SJSA1 (cell line): Measurements from ENCODE around the gene SLC38A1. TPM values are rescaled to one million over a fixed set of nuclear protein-coding genes. Genes with fewer than 3 reads are reported as not detected.

Experiments
- DNase-seq, 2 experiments: peaks; one replicate each; pipeline ENCODE4 v3.0.0-alpha.2; 2015 to 2020; ENCODE audit warnings: low spot score in 2 of 2, low read depth in 1 of 2
- H3K27ac ChIP-seq: fragments of 250-450 bp; sonication (Bioruptor Pico); 2 replicates; pipeline ENCODE4 v1.5.1; 2020; ENCODE audit warnings: mild to moderate bottlenecking, moderate library complexity
- H3K27me3 ChIP-seq: fragments of 250-450 bp; sonication (Bioruptor Pico); replicated peaks from 2 replicates; pipeline ENCODE4 v1.5.1; 2020; ENCODE audit warnings: mild to moderate bottlenecking, moderate library complexity
- H3K36me3 ChIP-seq: fragments of 250-450 bp; sonication (Bioruptor Pico); 2 replicates; pipeline ENCODE4 v1.5.1; 2020; ENCODE audit warnings: mild to moderate bottlenecking
- H3K4me1 ChIP-seq: fragments of 250-450 bp; sonication (Bioruptor Pico); replicated peaks from 2 replicates; pipeline ENCODE4 v1.6.1; 2021; ENCODE audit warnings: mild to moderate bottlenecking
- H3K4me3 ChIP-seq: fragments of 250-450 bp; sonication (Bioruptor Pico); 2 replicates; pipeline ENCODE4 v1.5.1; 2020; ENCODE audit warnings: mild to moderate bottlenecking
- H3K9me3 ChIP-seq: fragments of 250-450 bp; sonication (Bioruptor Pico); replicated peaks from 2 replicates; pipeline ENCODE4 v1.5.1; 2020; ENCODE audit warnings: mild to moderate bottlenecking
- total RNA-seq: library from RNA; depleted of rRNA; stranded (reverse); fragments of >200 nt; shearing (Covaris generic); gene quantifications from 2 replicates; pipeline ENCODE4 v1.2.3, GENCODE V29; 2014

The SLC38A1 gene
- total RNA-seq, 1 experiment from 2014 or later: 15.6 TPM

DNA sequence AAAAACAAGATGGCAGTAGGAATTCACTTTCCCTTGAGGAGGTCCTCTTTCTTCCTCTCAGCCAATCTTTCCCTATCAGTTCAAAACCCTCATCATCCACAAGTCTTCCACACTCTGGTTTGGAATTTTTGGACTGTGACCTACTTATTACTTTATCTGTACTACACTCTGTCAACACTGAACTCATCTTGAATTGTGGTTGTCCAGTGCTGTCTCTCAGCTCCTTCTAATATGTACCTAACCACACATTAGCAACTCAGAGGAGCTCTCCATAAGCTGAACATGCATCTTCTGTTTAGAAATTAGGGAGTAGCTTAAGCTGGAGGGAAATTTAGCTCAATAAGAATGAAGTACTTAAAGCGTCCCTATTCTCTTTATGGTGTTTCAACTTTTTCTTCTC is 34.8 kb downstream of the SLC38A1 start:
- H3K27ac ChIP-seq: no peak overlapping the region
- no peak overlapping the region for H3K4me3 ChIP-seq
- no peak for DNase-seq
- no peaks in the 10 kb centered on the region for H3K4me1 ChIP-seq
- H3K27me3 ChIP-seq: no peaks in the 10 kb centered on the region
- peaks cover 4% of the 10 kb centered on the region; the same call in 1 of the 2 replicates for H3K36me3 ChIP-seq
- no peaks in the 10 kb centered on the region for H3K9me3 ChIP-seq

GRCh38 chr12:46233423-46233822 is 35.4 kb downstream of the SLC38A1 start:
- Histone ChIP-seq H3K27me3 (no peaks in the 10 kb centered on the region), H3K27ac (no peak overlapping the region), H3K4me3 (no peak overlapping the region), H3K36me3 (peaks cover 4% of the 10 kb centered on the region; the same call in 1 of the 2 replicates), H3K9me3 (no peaks in the 10 kb centered on the region), H3K4me1 (no peaks in the 10 kb centered on the region)
- no peak for DNase-seq

GRCh38 chr12:46230983-46231382 is 37.9 kb downstream of the SLC38A1 start:
- H3K36me3 ChIP-seq: no peaks in the 10 kb centered on the region; the same call in 1 of the 2 replicates
- no peaks in the 10 kb centered on the region for H3K27me3 ChIP-seq
- H3K4me1 ChIP-seq: no peaks in the 10 kb centered on the region
- H3K4me3 ChIP-seq: no peak overlapping the region
- no peak overlapping the region for H3K27ac ChIP-seq
- no peak for DNase-seq
- H3K9me3 ChIP-seq: no peaks in the 10 kb centered on the region

GRCh38 chr12:46230306-46230705 is 38.5 kb downstream of the SLC38A1 start:
- Histone ChIP-seq H3K36me3 (no peaks in the 10 kb centered on the region), H3K27ac (no peak overlapping the region), H3K4me1 (no peaks in the 10 kb centered on the region), H3K27me3 (no peaks in the 10 kb centered on the region), H3K9me3 (no peaks in the 10 kb centered on the region), H3K4me3 (no peak overlapping the region)
- DNase-seq: no peak

GRCh38 chr12:46227616-46228015 is 41.2 kb downstream of the SLC38A1 start:
- DNase-seq: no peak
- H3K36me3 ChIP-seq: no peaks in the 10 kb centered on the region
- H3K27ac ChIP-seq: no peak overlapping the region
- no peaks in the 10 kb centered on the region for H3K27me3 ChIP-seq
- H3K4me1 ChIP-seq: peaks cover under 1% of the 10 kb centered on the region; the same call in 1 of the 2 replicates
- H3K4me3 ChIP-seq: no peak overlapping the region
- H3K9me3 ChIP-seq: no peaks in the 10 kb centered on the region

- H3K27ac ChIP-seq: no peak overlapping the region
- H3K36me3 ChIP-seq: no peaks in the 10 kb centered on the region
- no peaks in the 10 kb centered on the region for H3K9me3 ChIP-seq
- H3K4me3 ChIP-seq: no peak overlapping the region
- no peak for DNase-seq
- H3K27me3 ChIP-seq: no peaks in the 10 kb centered on the region
- H3K4me1 ChIP-seq: peaks cover 33% of the 10 kb centered on the region
Observed at GRCh38 chr12:46224386-46224785, 44.5 kb downstream of the SLC38A1 start.

DNA sequence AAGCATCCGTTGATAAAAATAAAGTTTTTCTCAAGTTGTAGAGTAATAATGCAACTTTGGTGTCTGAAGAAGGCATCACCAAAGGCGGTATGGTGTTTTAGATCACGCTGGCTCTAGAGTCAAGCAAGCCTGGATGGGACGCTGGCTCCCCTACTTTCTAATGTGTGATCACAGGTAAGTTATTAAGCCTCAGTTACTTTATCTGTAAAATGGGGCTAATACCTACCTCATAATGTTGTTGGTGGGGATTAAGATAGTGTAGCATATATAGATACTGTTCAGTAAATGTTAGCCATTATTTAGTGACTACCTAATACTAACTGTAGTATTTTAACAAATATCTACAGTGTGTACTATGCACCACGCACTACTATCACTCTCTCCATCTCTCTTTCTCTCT is 45.8 kb downstream of the SLC38A1 start:
- no peaks in the 10 kb centered on the region for H3K36me3 ChIP-seq
- H3K9me3 ChIP-seq: no peaks in the 10 kb centered on the region
- H3K27me3 ChIP-seq: no peaks in the 10 kb centered on the region
- no peak for DNase-seq
- peaks cover 37% of the 10 kb centered on the region for H3K4me1 ChIP-seq
- H3K4me3 ChIP-seq: no peak overlapping the region
- H3K27ac ChIP-seq: no peak overlapping the region

DNA sequence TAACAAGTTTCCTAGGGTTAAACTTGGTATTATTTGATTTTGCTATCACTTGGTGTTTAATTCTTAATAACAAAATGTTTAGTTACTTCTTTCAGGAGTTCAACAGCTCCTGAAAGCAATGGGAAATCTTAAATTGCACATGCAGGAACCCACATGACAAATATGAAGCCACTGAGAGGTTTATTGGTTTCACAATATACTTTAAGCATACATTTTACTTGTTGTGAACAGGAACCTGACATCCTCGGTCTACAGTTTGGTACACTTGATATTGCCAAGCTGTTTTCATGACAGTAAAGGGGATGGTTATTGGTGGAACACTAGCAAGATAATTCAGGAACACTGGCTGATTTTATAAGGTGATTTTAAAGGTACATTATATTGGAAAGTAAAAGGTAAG is 46.2 kb downstream of the SLC38A1 start:
- Histone ChIP-seq H3K9me3 (no peaks in the 10 kb centered on the region), H3K4me1 (peaks cover 37% of the 10 kb centered on the region), H3K36me3 (no peaks in the 10 kb centered on the region), H3K27ac (peak overlapping the region; percentile 99), H3K27me3 (no peaks in the 10 kb centered on the region), H3K4me3 (no peak overlapping the region)
- no peak for DNase-seq

DNA sequence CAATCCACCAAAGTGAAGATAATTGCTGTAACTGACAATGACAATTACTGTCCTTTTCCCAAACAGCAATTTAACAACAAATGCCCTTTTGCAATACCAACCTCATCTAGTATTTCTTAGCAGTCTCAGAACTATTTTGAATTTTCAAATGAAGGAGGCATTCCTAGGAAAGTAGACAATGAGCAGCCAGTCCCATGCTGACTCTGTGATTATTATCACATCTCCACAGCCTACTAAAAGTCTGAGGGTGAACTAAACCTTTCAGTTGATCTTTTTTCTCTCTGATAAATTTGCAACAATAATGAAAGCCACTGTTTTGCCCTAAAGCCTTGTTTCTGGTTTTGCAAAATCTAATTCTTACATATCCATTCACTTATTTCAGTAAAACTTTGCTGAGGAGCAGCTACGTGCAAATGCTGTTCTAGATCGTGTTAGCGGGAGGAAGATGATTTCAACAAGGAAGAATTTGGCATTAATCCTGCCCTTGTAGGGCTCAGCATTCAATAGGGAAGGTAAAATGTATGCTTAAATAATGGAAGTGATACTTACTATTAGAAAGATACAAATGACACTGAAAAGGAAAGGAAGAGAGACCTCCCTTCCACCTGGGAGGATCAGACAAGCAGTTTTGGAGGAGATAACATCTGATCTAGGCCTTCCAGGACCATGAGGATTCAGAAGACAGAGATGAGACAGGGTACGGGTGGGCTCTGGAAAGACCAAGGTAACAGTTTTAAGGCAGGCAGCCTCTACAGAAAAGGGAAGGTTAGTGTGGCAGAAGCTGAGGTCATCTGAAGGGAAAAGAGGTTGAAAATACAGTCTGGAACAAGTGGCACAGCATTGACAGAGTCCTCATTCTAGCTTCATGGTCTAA is 47.4 kb downstream of the SLC38A1 start:
- Histone ChIP-seq H3K27ac (peak overlapping the region; percentile 99), H3K4me3 (no peak overlapping the region), H3K4me1 (peaks cover 37% of the 10 kb centered on the region), H3K36me3 (no peaks in the 10 kb centered on the region), H3K27me3 (no peaks in the 10 kb centered on the region), H3K9me3 (no peaks in the 10 kb centered on the region)
- peak in 1 of 2 experiments; percentile 59 for DNase-seq

DNA sequence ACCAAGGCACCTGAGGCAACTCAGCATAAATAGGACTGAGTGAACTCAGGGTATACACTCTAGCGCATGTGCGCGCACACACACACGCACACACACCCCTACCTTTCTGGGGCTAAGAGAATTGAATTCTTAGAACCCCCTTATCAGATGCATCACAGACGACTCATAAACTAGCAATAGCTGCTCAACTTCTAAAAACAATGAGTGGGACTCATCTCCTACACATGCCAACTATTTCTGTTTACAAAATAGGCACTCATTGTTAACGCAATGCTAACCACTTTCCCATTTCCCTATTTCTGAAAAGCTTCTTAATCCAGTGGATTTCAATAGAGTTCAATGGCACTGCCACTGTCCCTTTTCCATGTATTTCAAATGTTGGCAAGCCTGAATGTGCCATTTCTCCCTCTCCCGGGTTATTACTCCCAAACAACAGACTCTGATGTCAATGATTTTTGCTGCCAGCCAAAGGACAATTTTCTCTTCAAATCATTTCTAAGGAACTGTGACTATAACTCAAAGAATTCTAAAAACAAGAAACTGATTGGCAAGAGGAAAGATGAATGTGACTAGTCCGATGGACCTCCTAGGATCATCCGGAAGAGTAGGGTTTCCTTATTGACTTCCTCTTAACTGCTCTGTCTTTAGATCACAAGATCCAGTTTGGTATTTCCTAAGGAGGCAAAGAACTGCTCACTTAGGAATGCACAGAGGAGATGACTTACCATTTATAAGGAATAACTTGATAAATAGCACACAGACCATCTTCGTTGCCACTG is 48.8 kb downstream of the SLC38A1 start:
- no peaks in the 10 kb centered on the region for H3K27me3 ChIP-seq
- H3K36me3 ChIP-seq: no peaks in the 10 kb centered on the region

GRCh38 chr12:46219132-46219876 is 49.5 kb downstream of the SLC38A1 start:
- Histone ChIP-seq H3K4me3 (no peak overlapping the region), H3K27me3 (no peaks in the 10 kb centered on the region), H3K9me3 (no peaks in the 10 kb centered on the region), H3K4me1 (peaks cover 41% of the 10 kb centered on the region), H3K27ac (peak overlapping the region; percentile 99), H3K36me3 (no peaks in the 10 kb centered on the region)
- DNase-seq: no peak

More for the DNA sequence above, 48.8 kb downstream of the SLC38A1 start:
- no peaks in the 10 kb centered on the region for H3K9me3 ChIP-seq
- peak overlapping the region; percentile 99 for H3K27ac ChIP-seq
- DNase-seq: peak; percentile 77 to 91
- H3K4me3 ChIP-seq: no peak overlapping the region
- H3K4me1 ChIP-seq: peaks cover 40% of the 10 kb centered on the region

GRCh38 chr12:46218322-46219095 is 50.3 kb downstream of the SLC38A1 start:
- H3K4me3 ChIP-seq: no peak overlapping the region
- H3K27me3 ChIP-seq: no peaks in the 10 kb centered on the region
- H3K4me1 ChIP-seq: peaks cover 41% of the 10 kb centered on the region
- no peak for DNase-seq
- H3K9me3 ChIP-seq: no peaks in the 10 kb centered on the region
- H3K36me3 ChIP-seq: no peaks in the 10 kb centered on the region
- H3K27ac ChIP-seq: no peak overlapping the region
